Activated CD8-positive, alpha-beta T cell treated with anti-CD3 and anti-CD28 coated beads for 36 hours (primary cell): Measurements from ENCODE around the gene ZCCHC2. TPM values are rescaled to one million over a fixed set of nuclear protein-coding genes. Genes with fewer than 3 reads are reported as not detected.

Source experiments
- total RNA-seq, 2 experiments: library from RNA; stranded (reverse); gene quantifications; one replicate each; pipeline ENCODE4 v1.2.3, GENCODE V29; 2021

The ZCCHC2 gene
- total RNA-seq, 2 experiments from 2014 or later, result 31.7 to 33.4 TPM

Other genes starting within 250 kb of the ZCCHC2 start
- 1 to 10 TPM; 7.3 to 8.0 TPM for gene TNFRSF11A, start 197.7 kb upstream of the ZCCHC2 start, total RNA-seq
- gene PHLPP1, start 192.5 kb downstream of the ZCCHC2 start, total RNA-seq, result 1 to 10 TPM; 8.2 to 8.6 TPM